ENCODE results near the gene IFNA21. TPM values are rescaled to one million over a fixed set of nuclear protein-coding genes. Genes with fewer than 3 reads are reported as not detected.
"Not testable (repeated sequence)": the region's sequence is repeated elsewhere in the genome, so short reads cannot be mapped to it uniquely, and the experiment has no call there.

IFNA21 gene
- not detected for total RNA-seq

DNA sequence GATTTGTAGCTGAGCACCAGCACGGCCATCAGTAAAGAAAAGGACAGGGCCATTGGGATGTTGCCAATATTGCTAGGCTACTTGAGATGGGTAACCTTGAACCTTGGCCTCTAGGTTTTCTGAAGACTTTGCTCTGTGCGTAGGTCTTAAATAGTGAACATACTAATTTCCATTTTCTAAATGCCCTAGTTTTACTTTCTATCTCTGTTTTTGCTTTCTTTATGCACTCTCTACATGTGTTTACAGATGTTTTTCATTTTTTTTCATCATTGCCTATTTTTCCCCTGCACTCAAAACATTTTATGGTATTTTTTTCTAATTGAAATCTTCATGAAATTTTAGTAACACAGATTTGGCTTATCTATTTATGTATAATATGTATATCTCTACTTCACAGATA lies at the start of gene IFNA21:
Gene IFNA21 (minus strand): TSS at position 101 of the 400 bp plus-strand sequence. CDS start 48 bp downstream, at position 53.
- DNase-seq, result not testable (repeated sequence)

DNA sequence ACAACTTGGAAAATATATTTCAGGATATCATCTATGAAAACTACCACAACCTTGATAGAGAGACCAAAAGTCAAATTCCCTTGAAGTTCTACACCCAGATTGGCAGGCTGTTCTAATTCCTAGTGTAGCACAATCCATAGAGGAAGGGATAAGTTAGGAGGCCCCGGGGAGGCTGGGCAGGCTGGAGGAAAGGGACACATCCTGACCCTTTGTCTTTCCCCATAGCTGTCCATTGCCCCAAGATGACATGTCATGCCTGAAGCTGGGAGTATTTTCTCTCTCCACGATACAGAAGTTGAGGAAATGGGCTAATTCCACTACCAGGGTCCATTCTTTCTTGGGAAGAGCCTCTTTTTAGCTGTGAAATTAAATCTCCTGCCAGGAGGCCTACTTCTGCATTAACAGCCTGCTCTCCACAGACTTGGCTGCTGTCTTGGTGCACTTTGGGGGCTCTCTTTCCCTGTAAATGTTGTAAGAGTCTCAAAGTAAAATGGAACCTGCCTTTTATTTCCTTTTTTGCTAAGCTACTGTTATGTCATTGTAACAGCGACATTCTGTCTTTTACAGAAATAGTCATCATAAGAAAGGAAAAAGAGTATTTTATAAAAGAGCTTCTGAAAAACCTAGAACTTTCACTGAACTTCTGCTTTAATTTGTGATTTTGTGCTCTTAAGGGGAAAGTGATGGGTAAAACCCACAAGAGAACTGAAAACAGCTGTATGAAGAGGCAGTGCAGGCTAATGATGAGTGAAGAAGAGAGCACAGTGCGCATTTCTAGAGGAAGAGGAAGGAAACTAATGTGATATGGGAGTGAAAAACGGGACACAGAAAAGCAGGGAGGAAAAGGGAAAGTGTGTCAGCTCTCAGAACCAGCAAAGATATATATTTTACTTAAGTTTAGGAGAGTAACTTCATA lies 47.2 kb upstream of the IFNA21 start:
- DNase-seq, result not testable (repeated sequence)

DNA sequence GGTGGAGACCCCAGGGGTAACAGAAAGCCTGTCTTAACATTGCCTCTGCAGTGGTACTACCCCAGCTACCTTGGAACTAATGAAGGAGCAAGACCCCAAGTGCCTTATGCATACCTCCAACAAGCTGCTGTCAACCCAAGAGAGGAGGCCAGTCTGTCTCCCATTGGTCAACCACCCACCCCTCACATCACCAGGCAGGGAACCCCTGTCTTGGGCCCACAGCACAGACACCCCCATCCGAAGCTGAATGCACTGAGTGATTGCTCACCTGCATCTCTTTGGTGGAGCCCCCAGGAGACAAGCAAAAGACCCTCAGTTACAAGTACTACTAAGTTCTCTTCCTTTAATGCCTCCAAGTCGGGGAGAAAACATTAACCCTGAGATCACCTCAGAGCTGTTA lies 45.7 kb upstream of the IFNA21 start:
- not testable (repeated sequence) for DNase-seq

DNA sequence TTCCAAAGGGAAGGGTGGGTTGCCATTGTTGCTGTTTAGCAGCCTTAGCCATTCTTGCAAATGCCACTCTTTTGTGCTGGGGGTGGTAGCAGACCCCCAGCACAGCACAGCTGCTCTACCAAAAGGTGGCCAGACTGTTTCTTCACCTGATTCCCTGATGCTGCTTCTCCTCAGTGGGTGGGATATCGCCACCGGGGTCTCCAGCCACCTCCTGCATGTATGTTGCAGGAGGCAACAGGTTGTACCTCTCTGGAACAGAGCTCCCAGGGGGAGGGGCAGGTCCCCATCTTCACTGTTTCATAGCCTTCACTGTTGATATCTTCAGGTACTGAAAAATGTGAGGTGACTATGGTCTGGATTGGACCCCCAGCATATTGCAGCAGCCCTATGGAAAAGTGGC lies 44.3 kb upstream of the IFNA21 start:
- not testable (repeated sequence) for DNase-seq

DNA sequence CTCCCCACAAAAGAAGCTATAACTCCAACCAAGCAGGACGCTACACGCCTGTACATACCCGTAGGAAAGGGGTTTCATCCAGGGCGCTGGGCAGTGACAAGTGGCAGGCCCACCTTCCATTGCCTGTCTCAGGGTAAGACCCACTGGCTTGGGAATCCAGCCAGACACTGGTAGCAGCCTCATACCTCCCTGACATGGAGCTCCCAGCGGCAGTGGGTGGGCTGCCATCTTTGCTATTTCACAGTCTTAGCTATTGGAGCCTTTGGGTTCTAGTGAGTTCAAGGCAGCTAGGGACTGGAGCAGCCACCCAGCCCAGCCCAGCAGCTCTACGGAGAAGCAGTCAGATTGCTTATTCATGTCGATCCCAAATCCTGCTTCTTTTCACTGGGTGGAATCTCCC lies 43.9 kb upstream of the IFNA21 start:
- no peak for DNase-seq

DNA sequence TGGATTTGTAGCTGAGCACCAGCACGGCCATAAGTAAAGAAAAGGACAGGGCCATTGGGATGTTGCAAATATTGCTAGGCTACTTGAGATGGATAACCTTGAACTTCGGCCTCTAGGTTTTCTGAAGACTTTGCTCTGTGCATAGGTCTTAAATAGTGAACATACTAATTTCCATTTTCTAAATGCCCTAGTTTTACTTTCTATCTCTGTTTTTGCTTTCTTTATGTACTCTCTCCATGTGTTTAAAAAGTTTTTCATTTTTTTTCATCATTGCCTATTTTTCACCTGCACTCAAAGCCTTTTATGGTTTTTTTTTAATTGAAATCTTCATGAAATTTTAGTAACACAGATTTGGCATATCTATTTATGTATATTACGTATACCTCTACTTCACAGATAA lies 40.6 kb upstream of the IFNA21 start, which contains the start of gene IFNA10:
Gene IFNA10 (minus strand): TSS at position 101 of the 400 bp plus-strand sequence. CDS start 46 bp downstream, at position 55.
- DNase-seq, result not testable (repeated sequence)

DNA sequence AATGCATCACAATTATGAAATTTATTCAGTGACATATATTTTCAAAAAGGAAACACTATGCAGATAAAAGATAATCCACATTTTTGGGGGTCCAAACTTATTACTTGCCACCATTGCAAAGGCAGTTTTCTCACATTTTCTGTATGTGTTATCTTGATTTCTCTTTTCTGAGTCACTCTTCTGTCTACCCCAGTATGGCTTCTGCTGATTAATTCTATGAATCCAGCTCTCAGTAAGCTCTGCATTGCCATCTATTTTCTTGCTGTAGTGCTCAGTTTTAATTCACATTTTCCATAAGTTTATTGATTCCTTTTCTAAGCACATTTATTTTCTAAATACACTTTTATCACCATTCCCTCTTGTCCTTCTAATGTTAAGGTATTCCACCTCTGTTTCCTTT lies 38.7 kb upstream of the IFNA21 start:
- DNase-seq, result no peak

DNA sequence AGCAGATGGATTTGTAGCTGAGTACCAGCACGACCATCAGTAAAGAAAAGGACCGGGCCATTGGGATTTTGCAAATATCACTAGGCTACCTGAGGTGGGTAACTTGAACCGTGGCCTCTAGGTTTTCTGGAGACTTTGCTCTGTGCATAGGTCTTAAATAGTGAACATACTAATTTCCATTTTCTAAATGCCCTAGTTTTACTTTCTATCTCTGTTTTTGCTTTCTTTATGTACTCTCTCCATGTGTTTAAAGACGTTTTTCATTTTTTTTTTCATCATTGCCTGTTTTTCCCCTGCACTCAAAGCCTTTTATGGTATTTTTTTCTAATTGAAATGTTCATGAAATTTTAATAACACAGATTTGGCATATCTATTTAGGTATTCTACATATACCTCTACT lies 35.6 kb upstream of the IFNA21 start, which contains the start of gene IFNA7:
Gene IFNA7 (minus strand): TSS at position 101 of the 400 bp plus-strand sequence. CDS start 40 bp downstream, at position 61.
- not testable (repeated sequence) for DNase-seq

DNA sequence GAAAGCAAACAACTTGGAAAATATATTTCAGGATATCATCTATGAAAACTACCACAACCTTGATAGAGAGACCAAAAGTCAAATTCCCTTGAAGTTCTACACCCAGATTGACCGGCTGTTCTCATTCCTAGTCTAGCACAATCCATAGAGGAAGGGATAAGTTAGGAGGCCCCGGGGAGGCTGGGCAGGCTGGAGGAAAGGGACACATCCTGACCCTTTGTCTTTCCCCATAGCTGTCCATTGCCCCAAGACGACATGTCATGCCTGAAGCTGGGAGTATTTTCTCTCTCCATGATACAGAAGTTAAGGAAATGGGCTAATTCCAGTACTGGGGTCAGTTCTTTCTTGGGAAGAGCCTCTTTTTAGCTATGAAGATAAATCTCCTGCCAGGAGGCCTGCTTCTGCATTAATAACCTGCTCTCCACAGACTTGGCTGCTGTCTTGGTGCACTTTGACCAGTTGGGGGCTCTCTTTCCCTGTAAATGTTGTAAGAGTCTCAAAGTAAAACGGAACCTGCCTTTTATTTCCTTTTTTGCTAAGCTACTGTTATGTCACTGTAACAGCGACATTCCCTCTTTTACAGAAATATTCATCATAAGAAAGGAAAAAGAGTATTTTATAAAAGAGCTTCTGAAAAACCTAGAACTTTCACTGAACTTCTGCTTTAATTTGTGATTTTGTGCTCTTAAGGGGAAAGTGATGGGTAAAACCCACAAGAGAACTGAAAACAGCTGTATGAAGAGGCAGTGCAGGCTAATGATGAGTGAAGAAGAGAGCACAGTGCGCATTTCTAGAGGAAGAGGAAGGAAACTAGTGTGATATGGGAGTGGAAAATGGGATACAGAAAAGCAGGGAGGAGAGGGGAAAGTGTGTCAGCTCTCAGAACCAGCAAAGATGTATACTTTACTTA lies 28.7 kb upstream of the IFNA21 start:
- peak; percentile 17 for DNase-seq

DNA sequence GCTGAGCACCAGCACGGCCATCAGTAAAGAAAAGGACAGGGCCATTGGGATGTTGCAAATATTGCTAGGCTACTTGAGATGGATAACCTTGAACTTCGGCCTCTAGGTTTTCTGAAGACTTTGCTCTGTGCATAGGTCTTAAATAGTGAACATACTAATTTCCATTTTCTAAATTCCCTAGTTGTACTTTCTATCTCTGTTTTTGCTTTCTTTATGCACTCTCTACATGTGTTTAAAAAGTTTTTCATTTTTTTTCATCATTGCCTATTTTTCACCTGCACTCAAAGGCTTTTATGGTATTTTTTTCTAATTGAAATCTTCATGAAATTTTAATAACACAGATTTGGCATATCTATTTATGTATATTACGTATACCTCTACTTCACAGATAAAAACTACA lies 21.0 kb upstream of the IFNA21 start, which contains the start of gene IFNA4:
Gene IFNA4 (minus strand): TSS at position 101 of the 400 bp plus-strand sequence. CDS start 56 bp downstream, at position 45.
- not testable (repeated sequence) for DNase-seq

DNA sequence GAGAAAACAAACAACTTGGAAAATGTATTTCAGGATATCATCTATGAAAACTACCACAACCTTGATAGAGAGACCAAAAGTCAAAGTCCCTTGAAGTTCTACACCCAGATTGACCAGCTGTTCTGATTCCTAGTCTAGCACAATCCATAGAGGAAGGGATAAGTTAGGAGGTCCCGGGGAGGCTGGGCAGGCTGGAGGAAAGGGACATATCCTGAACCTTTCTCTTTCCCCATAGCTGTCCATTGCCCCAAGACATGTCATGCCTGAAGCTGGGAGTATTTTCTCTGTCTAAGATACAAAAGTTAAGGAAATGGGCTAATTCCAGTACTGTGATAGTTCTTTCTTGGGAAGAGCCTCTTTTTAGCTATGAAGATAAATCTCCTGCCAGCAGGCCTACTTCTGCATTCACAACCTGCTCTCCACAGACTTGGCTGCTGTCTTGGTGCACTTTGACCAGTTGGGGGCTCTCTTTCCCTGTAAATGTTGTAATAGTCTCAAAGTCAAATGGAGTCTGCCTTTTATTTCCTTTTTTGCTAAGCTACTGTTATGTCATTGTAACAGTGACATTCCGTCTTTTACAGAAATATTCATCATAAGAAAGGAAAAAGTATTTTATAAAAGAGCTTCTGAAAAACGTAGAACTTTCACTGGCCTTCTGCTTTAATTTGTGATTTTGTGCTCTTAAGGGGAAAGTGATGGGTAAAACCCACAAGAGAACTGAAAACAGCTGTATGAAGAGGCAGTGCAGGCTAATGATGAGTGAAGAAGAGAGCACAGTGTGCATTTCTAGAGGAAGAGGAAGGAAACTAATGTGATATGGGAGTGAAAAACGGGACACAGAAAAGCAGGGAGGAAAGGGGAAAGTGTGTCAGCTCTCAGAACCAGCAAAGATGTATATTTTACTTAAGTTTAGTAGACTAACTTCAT lies 16.6 kb upstream of the IFNA21 start:
- peak; percentile 2 for DNase-seq

DNA sequence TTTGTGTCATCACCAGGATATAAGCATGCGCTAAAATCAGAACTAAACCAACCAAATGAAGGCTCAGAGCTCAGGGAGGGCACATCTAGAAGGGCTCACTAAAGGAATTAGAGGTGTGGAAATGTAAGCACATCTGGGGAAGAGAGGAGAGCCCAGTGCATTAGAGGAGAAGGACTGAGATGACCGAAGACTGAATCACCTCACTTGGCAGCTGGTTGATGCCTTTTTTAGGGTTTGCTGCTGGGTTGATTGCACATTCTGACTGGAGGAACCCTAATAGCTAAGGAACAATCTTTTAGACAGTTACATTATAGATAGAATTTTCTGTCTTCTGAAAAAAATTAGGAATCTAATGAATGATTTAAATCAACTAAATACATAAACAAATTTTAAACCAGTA lies 8.2 kb upstream of the IFNA21 start:
- DNase-seq, result no peak

DNA sequence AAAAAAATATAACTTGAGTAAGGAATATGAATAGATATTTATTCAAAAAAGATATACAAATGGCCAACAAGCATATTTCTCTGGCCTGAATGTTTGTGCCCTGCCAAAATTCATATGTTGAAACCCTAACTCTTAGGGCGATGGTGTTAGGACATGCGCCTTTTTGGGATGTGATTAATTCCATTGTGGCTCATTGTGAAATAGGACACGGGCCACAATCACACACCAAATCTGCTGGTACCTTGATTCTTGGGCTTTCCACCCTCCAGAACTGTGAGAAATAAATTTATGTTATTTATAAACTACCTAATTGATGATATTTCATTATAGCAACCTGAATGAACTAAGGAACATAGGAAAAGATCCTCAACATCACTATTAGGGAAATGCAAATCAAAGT lies 5.7 kb upstream of the IFNA21 start:
- DNase-seq, result no peak

DNA sequence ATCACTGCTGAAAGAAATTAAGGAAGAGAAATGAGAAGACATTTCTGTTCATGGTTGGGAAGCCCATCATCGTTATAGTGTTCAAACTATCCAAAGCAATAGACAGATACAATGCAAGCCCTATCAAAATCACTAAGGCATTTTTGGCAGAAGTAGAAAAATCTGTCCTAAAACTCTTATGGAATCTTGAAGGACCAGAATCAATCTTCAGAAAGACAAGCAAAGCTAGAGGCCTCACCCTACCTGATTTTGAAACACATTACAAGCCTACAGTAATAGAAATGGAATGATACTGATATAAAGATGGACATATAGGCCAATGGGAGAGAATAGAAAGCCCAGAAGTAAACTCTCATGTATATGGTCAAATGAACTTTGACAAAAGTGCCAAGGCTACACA lies 4.9 kb upstream of the IFNA21 start:
- no peak for DNase-seq

DNA sequence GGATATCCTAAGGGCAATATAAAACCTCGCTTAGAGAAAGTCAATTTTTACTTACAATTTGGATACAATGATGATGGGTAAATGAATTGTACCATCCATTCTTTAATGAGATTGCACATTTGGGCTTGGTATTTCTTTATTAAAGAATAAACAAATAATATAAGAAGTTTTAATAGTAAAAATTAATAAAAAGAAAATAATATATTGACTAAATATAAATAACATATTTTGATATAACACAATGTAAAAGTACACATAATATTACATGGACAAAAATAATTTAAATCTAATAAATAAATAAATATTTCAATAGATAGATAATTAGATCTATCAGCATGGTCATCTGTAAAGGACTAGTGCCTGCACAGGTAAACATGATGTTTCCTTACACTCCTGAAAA lies 944 bp downstream of the IFNA21 start:
- DNase-seq, result no peak

DNA sequence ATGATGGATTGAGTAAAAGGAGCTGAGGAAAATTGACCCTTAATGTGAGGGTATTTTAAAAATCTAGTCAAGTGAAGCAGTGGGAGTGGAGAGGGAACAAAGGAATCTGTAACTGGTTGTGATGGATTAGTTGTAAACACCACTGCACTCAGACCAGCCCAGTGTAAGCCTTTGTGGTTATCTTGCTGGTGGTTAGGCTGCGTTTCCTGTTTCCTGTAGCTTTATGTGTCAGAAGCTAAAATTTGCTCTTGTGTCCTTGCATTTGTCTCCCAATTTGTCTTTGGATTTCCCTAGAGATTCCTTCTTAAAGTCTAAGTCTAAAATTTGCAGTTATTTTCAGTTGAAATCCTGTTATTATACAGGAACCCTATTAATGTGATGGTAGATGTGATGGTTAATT lies 6.3 kb downstream of the IFNA21 start:
- DNase-seq, result no peak

DNA sequence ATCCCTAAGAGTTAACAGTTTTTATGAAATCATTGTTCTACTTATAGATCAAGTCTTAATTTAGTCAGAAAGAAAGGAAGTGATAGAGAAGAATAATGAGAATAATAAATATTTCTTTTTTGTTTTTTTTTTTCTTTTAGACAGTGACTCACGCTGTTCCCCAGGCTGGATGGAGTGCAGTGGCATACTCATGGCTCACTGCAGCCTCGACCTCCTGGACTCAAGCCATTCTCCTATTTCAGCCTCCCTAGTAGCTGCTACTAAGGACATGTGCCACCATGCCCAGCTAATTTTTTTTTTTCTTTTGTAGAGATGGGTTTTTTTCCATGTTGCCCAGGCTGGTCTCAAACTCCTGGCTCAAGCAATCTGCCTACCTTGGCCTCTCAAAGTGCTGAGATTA lies 11.0 kb downstream of the IFNA21 start:
- DNase-seq, result no peak

DNA sequence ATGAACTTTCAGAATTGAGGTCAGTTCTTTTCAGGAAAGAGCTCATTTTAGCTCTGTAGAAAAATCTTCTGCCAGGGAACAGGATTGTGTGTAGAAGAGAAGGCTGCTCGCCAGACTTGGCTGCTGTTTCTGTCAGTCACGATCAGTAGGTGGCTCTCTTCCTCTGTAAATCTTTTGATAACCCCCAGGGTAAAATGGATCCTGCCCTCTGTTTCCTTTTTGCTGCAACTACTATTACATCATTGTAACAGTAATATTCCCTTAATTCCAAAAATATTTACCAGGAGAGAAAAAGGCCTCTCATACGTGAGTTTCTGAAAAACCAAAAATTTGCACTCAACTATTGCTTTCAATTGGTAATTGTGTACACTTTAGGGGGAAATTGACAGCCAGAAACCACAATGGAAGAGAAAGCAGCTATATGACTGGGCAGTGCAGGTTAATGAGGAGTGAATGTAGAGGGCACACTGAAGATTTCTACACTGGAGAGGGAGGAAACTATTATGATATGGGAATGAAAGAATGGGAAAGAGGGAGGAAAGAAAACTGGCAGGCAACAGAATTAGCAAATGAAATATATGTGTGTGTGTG lies 12.3 kb downstream of the IFNA21 start:
- peak; percentile 31 for DNase-seq

DNA sequence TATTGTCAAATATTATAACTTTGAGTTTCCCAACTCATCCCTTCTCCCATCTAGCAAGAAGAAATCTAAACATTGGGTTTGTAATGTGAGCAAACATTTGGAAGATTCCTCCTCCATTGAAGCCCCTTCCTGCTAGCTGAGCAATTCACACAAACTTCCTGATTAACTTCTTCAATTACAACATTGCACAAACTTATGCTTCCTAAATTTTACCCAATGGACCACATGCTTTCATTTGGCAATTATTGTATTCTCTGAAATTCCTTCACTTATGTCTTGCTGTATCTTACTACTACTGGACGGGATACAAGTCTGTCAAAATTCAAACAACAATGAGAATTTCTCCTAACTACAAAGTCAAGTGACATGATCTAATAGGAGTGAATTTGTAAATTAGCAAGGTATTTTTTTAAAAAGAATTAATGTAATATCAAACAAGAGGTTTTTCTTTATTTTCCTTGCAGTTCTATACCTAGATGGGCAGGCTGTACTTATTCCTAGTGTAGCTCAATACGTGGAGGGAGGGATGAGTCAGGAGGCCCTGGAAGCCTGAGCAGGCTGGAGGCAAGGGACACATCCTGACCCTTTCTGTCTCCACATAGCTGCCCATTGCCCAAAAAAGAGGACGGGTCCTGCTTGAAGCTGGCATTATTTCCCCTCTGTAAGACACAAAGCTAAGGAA lies 13.0 kb downstream of the IFNA21 start:
- DNase-seq, result no peak

DNA sequence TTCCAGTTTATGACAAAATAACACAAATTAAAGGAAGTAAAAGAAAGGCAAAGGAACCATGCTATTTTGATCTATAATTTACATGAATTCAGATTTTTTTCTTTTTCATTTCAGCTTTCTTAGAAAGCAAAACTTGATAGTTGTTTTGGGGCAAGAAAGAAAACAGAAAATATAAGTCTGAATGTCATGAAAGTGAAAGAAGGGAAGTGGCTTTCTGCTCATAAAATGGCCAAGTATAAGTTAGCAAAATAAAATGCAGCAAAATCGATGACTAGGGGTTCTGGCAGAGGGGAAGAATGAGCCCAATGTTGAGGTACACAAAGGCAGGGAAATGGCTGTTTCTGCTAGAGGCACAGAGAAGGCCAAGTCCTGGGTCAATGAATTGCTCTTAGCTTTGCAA lies 21.9 kb downstream of the IFNA21 start:
- no peak for DNase-seq
